ENCODE measurements around the gene HPSE2.

Gene HPSE2

GRCh38 chr10:98416606-98417388 lies 818.9 kb downstream of the HPSE2 start:
- H3K27ac ChIP-seq (ENCODE audit: low read depth, low read length) = no peak overlapping the region
- H3K36me3 ChIP-seq (ENCODE audit: low read length) = no peaks in the 10 kb centered on the region
- H3K79me2 ChIP-seq (ENCODE audit: insufficient read depth, low read length) = no peaks in the 10 kb centered on the region
- H3K4me3 ChIP-seq (ENCODE audit: insufficient read depth, low read length, poor library complexity, severe bottlenecking) = no peak overlapping the region
- no peaks in the 10 kb centered on the region for H4K20me1 ChIP-seq (ENCODE audit: low read depth, low read length)
- H2AFZ ChIP-seq (ENCODE audit: low read depth, low read length, severe bottlenecking) = no peak overlapping the region
- H3K27me3 ChIP-seq (ENCODE audit: low read length) = no peaks in the 10 kb centered on the region
- no peaks in the 10 kb centered on the region for H3K9me3 ChIP-seq (ENCODE audit: insufficient read depth, low read length)
- H3K9ac ChIP-seq (ENCODE audit: low read length) = no peak overlapping the region
- H3F3A ChIP-seq (ENCODE audit: insufficient read depth) = no peaks in the 10 kb centered on the region
- TF ChIP-seq EZH2phosphoT487 (conservative IDR thresholded peaks at IDR 0.05; ENCODE audit: low read length) (no peak), CTCF (IDR thresholded peaks at IDR 0.05; ENCODE audit: insufficient read depth, low read length, poor library complexity, severe bottlenecking) (no peak)
- H3K9me2 ChIP-seq (replicated peaks; ENCODE audit: insufficient read depth, low read length) = no peaks in the 10 kb centered on the region
- H3K4me2 ChIP-seq (ENCODE audit: low read depth, low read length, poor library complexity, severe bottlenecking) = no peak overlapping the region

- Histone ChIP-seq H3K9me3 (ENCODE audit: insufficient read depth, low read length) (no peaks in the 10 kb centered on the region), H4K20me1 (ENCODE audit: low read depth, low read length) (no peaks in the 10 kb centered on the region), H3K79me2 (ENCODE audit: insufficient read depth, low read length) (no peaks in the 10 kb centered on the region), H2AFZ (ENCODE audit: low read depth, low read length, severe bottlenecking) (no peak overlapping the region), H3K4me3 (ENCODE audit: insufficient read depth, low read length, poor library complexity, severe bottlenecking) (no peak overlapping the region), H3K27ac (ENCODE audit: low read depth, low read length) (no peak overlapping the region), H3F3A (ENCODE audit: insufficient read depth) (no peaks in the 10 kb centered on the region), H3K9ac (ENCODE audit: low read length) (no peak overlapping the region), H3K27me3 (ENCODE audit: low read length) (no peaks in the 10 kb centered on the region), H3K36me3 (ENCODE audit: low read length) (no peaks in the 10 kb centered on the region), H3K4me2 (ENCODE audit: low read depth, low read length, poor library complexity, severe bottlenecking) (no peak overlapping the region), H3K9me2 (replicated peaks; ENCODE audit: insufficient read depth, low read length) (no peaks in the 10 kb centered on the region)
- TF ChIP-seq CTCF (IDR thresholded peaks at IDR 0.05; ENCODE audit: insufficient read depth, low read length, poor library complexity, severe bottlenecking) = no peak
- no peak for TF ChIP-seq EZH2phosphoT487 (conservative IDR thresholded peaks at IDR 0.05; ENCODE audit: low read length)
These were observed 819.9 kb downstream of the HPSE2 start for GRCh38 chr10:98415731-98416119.

DNA sequence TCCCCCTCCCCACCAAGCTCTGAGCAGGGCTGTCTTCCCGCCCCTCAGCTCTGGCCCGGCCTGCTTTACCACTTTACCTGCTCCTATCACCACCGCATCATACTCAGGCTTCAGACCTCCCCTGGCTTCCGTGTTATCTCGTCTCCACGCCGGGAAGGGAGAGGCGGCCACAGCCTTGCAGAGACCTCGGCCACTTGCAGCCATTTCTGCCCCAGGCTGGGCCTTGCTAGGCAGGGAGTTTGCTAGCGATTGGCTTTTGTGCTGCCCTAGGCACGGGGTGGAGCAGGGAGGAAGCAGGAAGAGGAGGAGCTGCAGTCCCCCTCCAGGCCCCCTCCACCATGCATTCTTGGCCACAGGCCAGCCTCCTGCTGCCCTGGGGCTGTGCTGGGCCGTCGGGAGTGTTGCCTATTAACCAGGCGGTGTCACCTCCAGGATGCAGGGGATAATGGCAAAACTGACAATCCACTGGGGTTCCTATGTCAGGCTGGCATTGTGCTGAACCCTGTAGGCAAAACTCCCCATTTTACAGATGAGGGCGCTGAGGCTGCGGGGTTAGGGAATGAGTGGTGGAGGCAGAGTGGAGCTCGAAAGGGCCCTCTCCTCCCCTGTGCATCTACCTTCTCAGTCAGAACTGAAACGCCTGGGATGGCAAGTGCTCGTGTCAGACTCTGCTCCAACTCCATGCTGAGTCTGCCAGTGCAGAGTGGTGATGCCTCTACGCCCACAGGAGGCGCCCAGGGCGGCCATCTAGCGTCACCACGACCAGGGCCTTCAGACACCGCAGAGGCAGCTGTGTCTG lies 820.5 kb downstream of the HPSE2 start, which contains the start of gene PYROXD2:
Gene PYROXD2, minus strand, starts transcription at position 251 of the 799 bp plus-strand sequence. Its CDS starts 47 bp downstream, at position 204.
- no peaks in the 10 kb centered on the region for H4K20me1 ChIP-seq (ENCODE audit: low read depth, low read length)
- H3K27me3 ChIP-seq (ENCODE audit: low read length) = no peaks in the 10 kb centered on the region
- no peaks in the 10 kb centered on the region for H3K9me3 ChIP-seq (ENCODE audit: insufficient read depth, low read length)
- TF ChIP-seq EZH2phosphoT487 (conservative IDR thresholded peaks at IDR 0.05; ENCODE audit: low read length) (no peak), CTCF (IDR thresholded peaks at IDR 0.05; ENCODE audit: insufficient read depth, low read length, poor library complexity, severe bottlenecking) (no peak)
- no peak within 1 kb of the TSS for H2AFZ ChIP-seq (ENCODE audit: low read depth, low read length, severe bottlenecking)
- no peaks in the 10 kb centered on the region for H3K9me2 ChIP-seq (replicated peaks; ENCODE audit: insufficient read depth, low read length)
- no peaks in the 10 kb centered on the region for H3K79me2 ChIP-seq (ENCODE audit: insufficient read depth, low read length)
- H3K4me2 ChIP-seq (ENCODE audit: low read depth, low read length, poor library complexity, severe bottlenecking) = no peak within 1 kb of the TSS
- H3F3A ChIP-seq (ENCODE audit: insufficient read depth) = no peaks in the 10 kb centered on the region
- no peaks in the 10 kb centered on the region for H3K36me3 ChIP-seq (ENCODE audit: low read length)
- no peak within 1 kb of the TSS for H3K9ac ChIP-seq (ENCODE audit: low read length)
- H3K4me3 ChIP-seq (ENCODE audit: insufficient read depth, low read length, poor library complexity, severe bottlenecking) = no peak within 1 kb of the TSS
- H3K27ac ChIP-seq (ENCODE audit: low read depth, low read length) = no peak within 1 kb of the TSS
